ENCODE data around the gene BMP8A. TPM values are rescaled to one million over a fixed set of nuclear protein-coding genes. Genes with fewer than 3 reads are reported as not detected.

BMP8A gene
- total RNA-seq, 1 donor from 2014 or later = not detected

DNA sequence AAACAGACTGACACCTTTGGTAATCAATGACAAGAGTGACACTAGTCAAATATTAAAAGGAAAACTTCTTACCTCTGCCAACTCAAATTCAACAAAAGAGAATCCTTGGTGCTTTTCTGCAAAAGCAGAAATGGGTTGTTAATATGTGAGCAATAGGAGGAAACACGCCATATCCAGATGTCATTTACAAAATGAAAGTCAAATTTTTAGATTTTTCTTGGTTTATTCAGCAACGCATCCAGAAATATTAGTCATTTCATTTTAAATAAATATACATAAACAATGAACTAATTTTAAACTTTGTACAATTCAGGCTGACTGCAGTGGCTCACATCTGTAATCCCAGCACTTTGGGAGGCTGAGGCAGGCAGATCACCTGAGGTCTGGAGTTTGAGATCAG lies 62.8 kb downstream of the BMP8A start:
- Histone ChIP-seq H4K20me1 (ENCODE audit: low read depth) (no peaks in the 10 kb centered on the region), H3K9ac (no peak overlapping the region), H3K79me2 (ENCODE audit: low read depth) (peaks cover 8% of the 10 kb centered on the region), H3K9me3 (ENCODE audit: low read depth) (no peaks in the 10 kb centered on the region), H3K4me2 (no peak overlapping the region), H3K4me1 (no peaks in the 10 kb centered on the region), H3K36me3 (no peaks in the 10 kb centered on the region), H3K27me3 (no peaks in the 10 kb centered on the region), H3F3A (ENCODE audit: low read depth) (peaks cover 3% of the 10 kb centered on the region), H3K4me3 (no peak overlapping the region), H2AFZ (replicated peaks) (no peak overlapping the region), H3K27ac (no peak overlapping the region)
- H3K36me3 Mint-ChIP-seq = peaks cover 15% of the 10 kb centered on the region
- TF ChIP-seq EZH2 (IDR thresholded peaks at IDR 0.05) = no peak
- TF ChIP-seq, protein P1, sequence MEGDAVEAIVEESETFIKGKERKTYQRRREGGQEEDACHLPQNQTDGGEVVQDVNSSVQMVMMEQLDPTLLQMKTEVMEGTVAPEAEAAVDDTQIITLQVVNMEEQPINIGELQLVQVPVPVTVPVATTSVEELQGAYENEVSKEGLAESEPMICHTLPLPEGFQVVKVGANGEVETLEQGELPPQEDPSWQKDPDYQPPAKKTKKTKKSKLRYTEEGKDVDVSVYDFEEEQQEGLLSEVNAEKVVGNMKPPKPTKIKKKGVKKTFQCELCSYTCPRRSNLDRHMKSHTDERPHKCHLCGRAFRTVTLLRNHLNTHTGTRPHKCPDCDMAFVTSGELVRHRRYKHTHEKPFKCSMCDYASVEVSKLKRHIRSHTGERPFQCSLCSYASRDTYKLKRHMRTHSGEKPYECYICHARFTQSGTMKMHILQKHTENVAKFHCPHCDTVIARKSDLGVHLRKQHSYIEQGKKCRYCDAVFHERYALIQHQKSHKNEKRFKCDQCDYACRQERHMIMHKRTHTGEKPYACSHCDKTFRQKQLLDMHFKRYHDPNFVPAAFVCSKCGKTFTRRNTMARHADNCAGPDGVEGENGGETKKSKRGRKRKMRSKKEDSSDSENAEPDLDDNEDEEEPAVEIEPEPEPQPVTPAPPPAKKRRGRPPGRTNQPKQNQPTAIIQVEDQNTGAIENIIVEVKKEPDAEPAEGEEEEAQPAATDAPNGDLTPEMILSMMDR (IDR thresholded peaks at IDR 0.05) = no peak
- no peak for TF ChIP-seq EZH2phosphoT487 (IDR thresholded peaks at IDR 0.05)
- DNase-seq (ENCODE audit: low spot score) = no peak
- peaks cover 5% of the 10 kb centered on the region for H3K27me3 Mint-ChIP-seq (ENCODE audit: insufficient read depth, low read depth)
- no peak overlapping the region for H3K4me3 Mint-ChIP-seq
- H3K4me1 Mint-ChIP-seq = peaks cover 3% of the 10 kb centered on the region
- no peaks in the 10 kb centered on the region for H3K9me3 Mint-ChIP-seq
- no peak overlapping the region for H3K27ac Mint-ChIP-seq

DNA sequence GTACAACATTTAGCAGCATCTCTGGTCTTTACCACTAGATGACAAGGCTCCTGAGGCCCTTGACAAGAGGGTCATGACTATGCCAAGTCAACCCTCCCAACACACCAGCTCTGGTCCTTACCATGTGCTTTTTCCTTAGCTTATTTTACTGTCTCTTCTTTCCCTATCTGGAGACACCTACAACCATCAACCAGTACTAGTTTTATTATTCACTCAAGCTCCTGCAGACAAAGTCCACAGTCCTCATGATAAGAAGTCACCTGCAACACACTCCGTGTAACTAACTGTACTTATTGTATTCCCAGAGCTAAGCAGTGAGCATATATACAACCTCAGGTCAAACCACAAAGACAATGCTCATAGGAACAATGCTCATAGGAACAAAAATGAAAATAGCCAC lies 69.8 kb downstream of the BMP8A start:
- no peak overlapping the region for H3K27ac ChIP-seq
- H3K4me3 ChIP-seq = no peak overlapping the region
- peaks cover 25% of the 10 kb centered on the region for H3K36me3 ChIP-seq
- H3K4me2 ChIP-seq = no peak overlapping the region
- H3K9me3 ChIP-seq (ENCODE audit: low read depth) = no peaks in the 10 kb centered on the region
- Mint-ChIP-seq H3K27ac (no peak overlapping the region), H3K4me1 (peaks cover 3% of the 10 kb centered on the region), H3K36me3 (peaks cover 59% of the 10 kb centered on the region), H3K9me3 (no peaks in the 10 kb centered on the region), H3K27me3 (ENCODE audit: insufficient read depth, low read depth) (peaks cover 13% of the 10 kb centered on the region), H3K4me3 (no peak overlapping the region)
- no peak overlapping the region for H2AFZ ChIP-seq (replicated peaks)
- peaks cover 14% of the 10 kb centered on the region for H3K79me2 ChIP-seq (ENCODE audit: low read depth)
- H3K27me3 ChIP-seq = no peaks in the 10 kb centered on the region
- no peaks in the 10 kb centered on the region for H3K4me1 ChIP-seq
- no peak overlapping the region for H3K9ac ChIP-seq
- no peak for TF ChIP-seq EZH2 (IDR thresholded peaks at IDR 0.05)
- TF ChIP-seq, protein P1 (IDR thresholded peaks at IDR 0.05) = no peak
- no peak for TF ChIP-seq EZH2phosphoT487 (IDR thresholded peaks at IDR 0.05)
- no peak for DNase-seq (ENCODE audit: low spot score)
- peaks cover 32% of the 10 kb centered on the region for H3F3A ChIP-seq (ENCODE audit: low read depth)
- H4K20me1 ChIP-seq (ENCODE audit: low read depth) = peaks cover 17% of the 10 kb centered on the region

DNA sequence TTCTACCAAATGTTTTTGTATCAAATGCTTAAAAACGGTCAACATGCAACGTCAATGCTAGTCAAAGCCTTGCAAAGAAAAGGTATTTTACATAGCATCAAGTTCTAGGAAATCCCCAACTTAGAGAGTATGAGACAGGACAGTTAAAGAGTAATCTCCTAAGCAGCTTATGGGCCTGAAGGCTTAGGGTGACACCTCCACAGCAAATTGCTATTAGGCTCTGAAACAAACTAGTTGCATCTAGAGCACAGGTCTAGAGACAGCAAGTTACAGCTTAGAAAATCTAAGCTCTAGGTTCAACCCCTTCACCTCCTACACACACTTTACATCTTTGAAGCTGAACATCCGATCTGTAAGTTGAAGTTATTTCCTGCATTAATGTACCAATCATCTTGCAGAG lies 71.5 kb downstream of the BMP8A start:
- peaks cover 67% of the 10 kb centered on the region for H3K36me3 Mint-ChIP-seq

More for the DNA sequence above, 71.5 kb downstream of the BMP8A start:
- no peak overlapping the region for H3K27ac ChIP-seq
- H4K20me1 ChIP-seq (ENCODE audit: low read depth) = peaks cover 21% of the 10 kb centered on the region
- Mint-ChIP-seq H3K4me1 (peaks cover 3% of the 10 kb centered on the region), H3K9me3 (no peaks in the 10 kb centered on the region), H3K4me3 (no peak overlapping the region), H3K27me3 (ENCODE audit: insufficient read depth, low read depth) (peaks cover 13% of the 10 kb centered on the region), H3K27ac (no peak overlapping the region)
- no peak overlapping the region for H3K9ac ChIP-seq
- H3K79me2 ChIP-seq (ENCODE audit: low read depth) = peaks cover 21% of the 10 kb centered on the region
- no peak overlapping the region for H2AFZ ChIP-seq (replicated peaks)
- no peak overlapping the region for H3K4me2 ChIP-seq
- H3K4me3 ChIP-seq = no peak overlapping the region
- H3K4me1 ChIP-seq = no peaks in the 10 kb centered on the region
- peaks cover 32% of the 10 kb centered on the region for H3F3A ChIP-seq (ENCODE audit: low read depth)
- H3K27me3 ChIP-seq = no peaks in the 10 kb centered on the region
- no peak for DNase-seq (ENCODE audit: low spot score)
- peaks cover 25% of the 10 kb centered on the region for H3K36me3 ChIP-seq
- no peaks in the 10 kb centered on the region for H3K9me3 ChIP-seq (ENCODE audit: low read depth)
- TF ChIP-seq EZH2 (IDR thresholded peaks at IDR 0.05) (no peak), EZH2phosphoT487 (IDR thresholded peaks at IDR 0.05) (no peak)
- TF ChIP-seq, protein P1 (IDR thresholded peaks at IDR 0.05) = no peak
